GM12891 (cell line): ENCODE measurements around the gene OGDH.

ENCODE experiments used
- POLR2A ChIP-seq: IDR thresholded peaks from 2 replicates; pipeline ENCODE4 v1.6.1; 2011; ENCODE audit warnings: low read depth, low read length, control low read depth
- POLR2AphosphoS5 ChIP-seq: IDR thresholded peaks from 2 replicates; pipeline ENCODE4 v1.6.1; 2011; ENCODE audit warnings: low read depth, low read length, control low read depth
- SPI1 ChIP-seq: IDR thresholded peaks from 2 replicates; pipeline ENCODE4 v1.6.1; 2011; ENCODE audit warnings: low read depth, low read length, control low read depth
- TAF1 ChIP-seq: IDR thresholded peaks from 2 replicates; pipeline ENCODE4 v1.6.1; 2011; ENCODE audit warnings: low read depth, low read length, control low read depth

- no peak for TF ChIP-seq POLR2A
- TF ChIP-seq POLR2AphosphoS5 = no peak
- no peak for TF ChIP-seq TAF1
- no peak for TF ChIP-seq SPI1
These were observed 66.9 kb downstream of the OGDH start for GRCh38 chr7:44673324-44673723.
